ENCODE measurements around the gene LRCH1.

The LRCH1 gene

GRCh38 chr13:46775385-46776107 lies 222.6 kb downstream of the LRCH1 start:
- DNase-seq (ENCODE audit: low read depth in 1 of 2, low spot score in 1 of 2): no peak
- H3K4me3 ChIP-seq (replicated peaks; ENCODE audit: insufficient read depth, low read length): no peak overlapping the region
- no peak for TF ChIP-seq GABPA (IDR thresholded peaks at IDR 0.05; ENCODE audit: low read depth)
- no peak for TF ChIP-seq POLR2AphosphoS5 (IDR thresholded peaks at IDR 0.05; ENCODE audit: low read depth)
- no peak for TF ChIP-seq REST (IDR thresholded peaks at IDR 0.05; ENCODE audit: insufficient replicate concordance, low read depth)
- TF ChIP-seq CTCF (IDR thresholded peaks at IDR 0.05; ENCODE audit: insufficient read depth, low read length): no peak
- no peak for TF ChIP-seq SPI1 (IDR thresholded peaks at IDR 0.05; ENCODE audit: borderline replicate concordance, low read depth)
- H3K27me3 ChIP-seq (ENCODE audit: insufficient read depth, poor library complexity, severe bottlenecking): no peaks in the 10 kb centered on the region
- no peak overlapping the region for H3K27ac ChIP-seq (replicated peaks)

GRCh38 chr13:46778095-46778494 lies 225.1 kb downstream of the LRCH1 start:
- no peak for DNase-seq (ENCODE audit: low read depth in 1 of 2, low spot score in 1 of 2)
- TF ChIP-seq SPI1 (IDR thresholded peaks at IDR 0.05; ENCODE audit: borderline replicate concordance, low read depth) (no peak), GABPA (IDR thresholded peaks at IDR 0.05; ENCODE audit: low read depth) (no peak), POLR2AphosphoS5 (IDR thresholded peaks at IDR 0.05; ENCODE audit: low read depth) (no peak), REST (IDR thresholded peaks at IDR 0.05; ENCODE audit: insufficient replicate concordance, low read depth) (no peak)
- no peak overlapping the region for H3K27ac ChIP-seq (replicated peaks)

GRCh38 chr13:46778890-46779289 lies 225.9 kb downstream of the LRCH1 start:
- TF ChIP-seq GABPA (IDR thresholded peaks at IDR 0.05; ENCODE audit: low read depth): no peak
- H3K4me3 ChIP-seq (replicated peaks; ENCODE audit: insufficient read depth, low read length): no peak overlapping the region
- no peak overlapping the region for H3K27ac ChIP-seq (replicated peaks)
- no peak for DNase-seq (ENCODE audit: low read depth in 1 of 2, low spot score in 1 of 2)
- H3K27me3 ChIP-seq (ENCODE audit: insufficient read depth, poor library complexity, severe bottlenecking): no peaks in the 10 kb centered on the region

More at GRCh38 chr13:46778095-46778494, 225.1 kb downstream of the LRCH1 start:
- Histone ChIP-seq H3K27me3 (ENCODE audit: insufficient read depth, poor library complexity, severe bottlenecking) (no peaks in the 10 kb centered on the region), H3K4me3 (replicated peaks; ENCODE audit: insufficient read depth, low read length) (no peak overlapping the region)

- H3K27me3 ChIP-seq (ENCODE audit: insufficient read depth, poor library complexity, severe bottlenecking): no peaks in the 10 kb centered on the region
- no peak overlapping the region for H3K4me3 ChIP-seq (replicated peaks; ENCODE audit: insufficient read depth, low read length)
- TF ChIP-seq POLR2AphosphoS5 (IDR thresholded peaks at IDR 0.05; ENCODE audit: low read depth) (no peak), GABPA (IDR thresholded peaks at IDR 0.05; ENCODE audit: low read depth) (no peak), CTCF (IDR thresholded peaks at IDR 0.05; ENCODE audit: insufficient read depth, low read length) (no peak), SPI1 (IDR thresholded peaks at IDR 0.05; ENCODE audit: borderline replicate concordance, low read depth) (no peak), REST (IDR thresholded peaks at IDR 0.05; ENCODE audit: insufficient replicate concordance, low read depth) (no peak)
- no peak for DNase-seq (ENCODE audit: low read depth in 1 of 2, low spot score in 1 of 2)
- no peak overlapping the region for H3K27ac ChIP-seq (replicated peaks)
These were observed 229.1 kb downstream of the LRCH1 start for GRCh38 chr13:46782066-46782465.

Data from HL-60 (cell line).